ENCODE measurements around the gene KRABD2.

KRABD2 gene

DNA sequence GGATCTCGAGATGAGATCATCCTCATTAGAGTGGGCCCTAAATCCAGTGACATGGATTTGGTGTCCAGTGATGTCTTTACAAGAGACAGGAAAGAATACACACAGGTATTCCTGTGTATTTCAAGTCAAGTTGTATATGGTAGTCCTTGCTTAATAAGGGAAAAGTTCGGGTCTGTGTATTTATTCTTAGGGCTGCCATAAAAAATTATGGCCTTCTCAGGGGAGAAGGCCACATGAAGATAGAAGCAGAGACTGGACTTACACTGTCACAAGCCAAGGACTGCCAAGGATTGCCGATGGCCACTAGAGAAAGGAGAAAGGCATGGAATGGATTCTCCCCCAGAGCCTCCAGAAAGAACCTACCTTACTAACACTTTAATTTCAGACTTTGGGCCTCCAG is 8.3 kb downstream of the KRABD2 start:
- Histone ChIP-seq H3K27ac (ENCODE audit: control insufficient read depth, insufficient read depth, low read length) (no peak overlapping the region), H3K4me2 (ENCODE audit: control insufficient read depth, extremely low read depth, insufficient read depth, low read depth, low read length) (no peak overlapping the region), H3K9me1 (ENCODE audit: control insufficient read depth, extremely low read depth, insufficient read depth, low read length) (no peaks in the 10 kb centered on the region), H3K9me3 (ENCODE audit: control insufficient read depth, low read depth, low read length) (no peaks in the 10 kb centered on the region), H4K20me1 (ENCODE audit: control insufficient read depth, extremely low read depth, insufficient read depth, low read length) (no peaks in the 10 kb centered on the region), H3K4me1 (ENCODE audit: control insufficient read depth, extremely low read depth, insufficient read depth, low read length) (no peaks in the 10 kb centered on the region), H3K27me3 (ENCODE audit: control insufficient read depth, extremely low read depth, insufficient read depth, low read length) (no peaks in the 10 kb centered on the region), H3K79me2 (ENCODE audit: control insufficient read depth, insufficient read depth, low read length) (no peaks in the 10 kb centered on the region), H3K4me3 (ENCODE audit: control insufficient read depth in 2 of 3, extremely low read depth in 1 of 3, insufficient read depth in 2 of 3, low read depth in 1 of 3, low read length in 3 of 3) (no peak overlapping the region), H2AFZ (ENCODE audit: control insufficient read depth, low read length) (no peak overlapping the region), H3K36me3 (ENCODE audit: control insufficient read depth in 2 of 2, extremely low read depth in 1 of 2, insufficient read depth in 2 of 2, low read length in 2 of 2) (peaks cover 0 to 2% of the 10 kb centered on the region in 2 experiments), H3K9ac (ENCODE audit: control insufficient read depth, extremely low read depth, insufficient read depth, low read length) (no peak overlapping the region)
- FAIRE-seq, result no peak
- no peak for DNase-seq (ENCODE audit: low read depth, low spot score)
- TF ChIP-seq, protein P1, sequence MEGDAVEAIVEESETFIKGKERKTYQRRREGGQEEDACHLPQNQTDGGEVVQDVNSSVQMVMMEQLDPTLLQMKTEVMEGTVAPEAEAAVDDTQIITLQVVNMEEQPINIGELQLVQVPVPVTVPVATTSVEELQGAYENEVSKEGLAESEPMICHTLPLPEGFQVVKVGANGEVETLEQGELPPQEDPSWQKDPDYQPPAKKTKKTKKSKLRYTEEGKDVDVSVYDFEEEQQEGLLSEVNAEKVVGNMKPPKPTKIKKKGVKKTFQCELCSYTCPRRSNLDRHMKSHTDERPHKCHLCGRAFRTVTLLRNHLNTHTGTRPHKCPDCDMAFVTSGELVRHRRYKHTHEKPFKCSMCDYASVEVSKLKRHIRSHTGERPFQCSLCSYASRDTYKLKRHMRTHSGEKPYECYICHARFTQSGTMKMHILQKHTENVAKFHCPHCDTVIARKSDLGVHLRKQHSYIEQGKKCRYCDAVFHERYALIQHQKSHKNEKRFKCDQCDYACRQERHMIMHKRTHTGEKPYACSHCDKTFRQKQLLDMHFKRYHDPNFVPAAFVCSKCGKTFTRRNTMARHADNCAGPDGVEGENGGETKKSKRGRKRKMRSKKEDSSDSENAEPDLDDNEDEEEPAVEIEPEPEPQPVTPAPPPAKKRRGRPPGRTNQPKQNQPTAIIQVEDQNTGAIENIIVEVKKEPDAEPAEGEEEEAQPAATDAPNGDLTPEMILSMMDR (optimal IDR thresholded peaks at IDR 0.05 in 1 of 3, IDR thresholded peaks at IDR 0.05 in 1 of 3, conservative IDR thresholded peaks at IDR 0.05 in 1 of 3; ENCODE audit: extremely low read depth in 1 of 3, insufficient read depth in 2 of 3, low read length in 3 of 3), result no peak
- no peak for TF ChIP-seq EZH2 (IDR thresholded peaks at IDR 0.05; ENCODE audit: low read length)
- dilution Hi-C loops (cut with MboI; ENCODE audit: extremely low pct_ligation_motif_present, low sequenced_read_pairs), result no loop called here

- H3K36me3 ChIP-seq (ENCODE audit: control insufficient read depth in 2 of 2, extremely low read depth in 1 of 2, insufficient read depth in 2 of 2, low read length in 2 of 2), result peaks cover 0 to 2% of the 10 kb centered on the region in 2 experiments
- no peak overlapping the region for H2AFZ ChIP-seq (ENCODE audit: control insufficient read depth, low read length)
- H3K9me1 ChIP-seq (ENCODE audit: control insufficient read depth, extremely low read depth, insufficient read depth, low read length), result no peaks in the 10 kb centered on the region
- dilution Hi-C loops (cut with MboI; ENCODE audit: extremely low pct_ligation_motif_present, low sequenced_read_pairs), result no loop called here
- H3K4me1 ChIP-seq (ENCODE audit: control insufficient read depth, extremely low read depth, insufficient read depth, low read length), result no peaks in the 10 kb centered on the region
- no peak for DNase-seq (ENCODE audit: low read depth, low spot score)
- no peaks in the 10 kb centered on the region for H3K27me3 ChIP-seq (ENCODE audit: control insufficient read depth, extremely low read depth, insufficient read depth, low read length)
- no peak overlapping the region for H3K27ac ChIP-seq (ENCODE audit: control insufficient read depth, insufficient read depth, low read length)
- H4K20me1 ChIP-seq (ENCODE audit: control insufficient read depth, extremely low read depth, insufficient read depth, low read length), result no peaks in the 10 kb centered on the region
- no peak overlapping the region for H3K4me2 ChIP-seq (ENCODE audit: control insufficient read depth, extremely low read depth, insufficient read depth, low read depth, low read length)
- no peak overlapping the region for H3K4me3 ChIP-seq (ENCODE audit: control insufficient read depth in 2 of 3, extremely low read depth in 1 of 3, insufficient read depth in 2 of 3, low read depth in 1 of 3, low read length in 3 of 3)
- H3K79me2 ChIP-seq (ENCODE audit: control insufficient read depth, insufficient read depth, low read length), result no peaks in the 10 kb centered on the region
- no peak for TF ChIP-seq EZH2 (IDR thresholded peaks at IDR 0.05; ENCODE audit: low read length)
- TF ChIP-seq, protein P1 (optimal IDR thresholded peaks at IDR 0.05 in 1 of 3, IDR thresholded peaks at IDR 0.05 in 1 of 3, conservative IDR thresholded peaks at IDR 0.05 in 1 of 3; ENCODE audit: extremely low read depth in 1 of 3, insufficient read depth in 2 of 3, low read length in 3 of 3), result no peak
- no peak overlapping the region for H3K9ac ChIP-seq (ENCODE audit: control insufficient read depth, extremely low read depth, insufficient read depth, low read length)
- FAIRE-seq, result no peak
- H3K9me3 ChIP-seq (ENCODE audit: control insufficient read depth, low read depth, low read length), result no peaks in the 10 kb centered on the region
These were observed 10.3 kb downstream of the KRABD2 start for GRCh38 chr17:8366231-8366630.
